Liver (tissue), 9 donors: Measurements from ENCODE around the gene CYP17A1. TPM values are rescaled to one million over a fixed set of nuclear protein-coding genes. Genes with fewer than 3 reads are reported as not detected.

Experiments used
- DNase-seq: peaks from one replicate; pipeline ENCODE4 v3.0.0-alpha.2; 2017; ENCODE audit warnings: low spot score
- H3K27ac ChIP-seq, 2 donors: one replicate each; pipeline ENCODE4 v1.7.0; 2013; ENCODE audit warnings: inconsistent platforms in 2 of 2, low read length in 2 of 2, control low read depth in 1 of 2, low read depth in 1 of 2, mild to moderate bottlenecking in 1 of 2
- H3K27me3 ChIP-seq, 4 donors: one replicate each; pipeline versions ENCODE4 v1.6.1 to v1.7.0; 2013; ENCODE audit warnings: low read length in 3 of 4, inconsistent platforms in 1 of 4, mild to moderate bottlenecking in 1 of 4, moderate library complexity in 1 of 4; ENCODE audit not compliant: control insufficient read depth in 4 of 4, insufficient read depth in 4 of 4
- H3K36me3 ChIP-seq, 4 donors: one replicate each; pipeline versions ENCODE4 v1.6.1 to v1.7.0; 2013; ENCODE audit warnings: low read length in 3 of 4, mild to moderate bottlenecking in 3 of 4, low read depth in 1 of 4, moderate library complexity in 1 of 4; ENCODE audit not compliant: control insufficient read depth in 4 of 4, insufficient read depth in 3 of 4
- H3K4me1 ChIP-seq, 4 donors: one replicate each; pipeline versions ENCODE4 v1.6.1 to v1.7.0; 2013; ENCODE audit warnings: low read length in 3 of 4, mild to moderate bottlenecking in 3 of 4, moderate library complexity in 1 of 4; ENCODE audit not compliant: control insufficient read depth in 4 of 4, insufficient read depth in 4 of 4
- H3K4me3 ChIP-seq, 3 donors: one replicate each; pipeline versions ENCODE4 v1.6.1 to v1.7.0; 2013; ENCODE audit warnings: low read length in 3 of 3, control low read depth in 1 of 3, low read depth in 1 of 3, mild to moderate bottlenecking in 1 of 3
- H3K9ac ChIP-seq, 2 donors: one replicate each; pipeline ENCODE4 v1.7.0; 2013; ENCODE audit warnings: low read length in 2 of 2, mild to moderate bottlenecking in 2 of 2, moderate library complexity in 2 of 2, control low read depth in 1 of 2, low read depth in 1 of 2
- H3K9me3 ChIP-seq, 4 donors: one replicate each; pipeline versions ENCODE4 v1.6.1 to v1.7.0; 2013; ENCODE audit warnings: low read length in 3 of 4; ENCODE audit not compliant: control insufficient read depth in 4 of 4
- ATF3 ChIP-seq: IDR thresholded peaks from 2 replicates; pipeline ENCODE4 v1.6.1; 2016; ENCODE audit warnings: antibody characterized with exemption
- CTCF ChIP-seq: fragments of 150-350 bp; IDR thresholded peaks from 2 replicates; pipeline ENCODE4 v1.5.1; 2017; ENCODE audit warnings: improper control_type of control experiment, low read depth, low read length; ENCODE audit not compliant: missing input control
- EGR1 ChIP-seq, 2 donors: IDR thresholded peaks; 2 replicates each; pipeline ENCODE4 v1.6.1; 2016 to 2018; ENCODE audit warnings: antibody characterized with exemption in 2 of 2, low read depth in 2 of 2
- FOXA1 ChIP-seq: IDR thresholded peaks from 2 replicates; pipeline ENCODE4 v1.6.1; 2016; ENCODE audit warnings: antibody characterized with exemption
- GABPA ChIP-seq, 2 donors: IDR thresholded peaks in 1 of 2; conservative IDR thresholded peaks in 1 of 2; 2 replicates each; pipeline ENCODE4 v1.6.1; 2016; ENCODE audit warnings: antibody characterized with exemption in 2 of 2, mild to moderate bottlenecking in 1 of 2, moderate library complexity in 1 of 2
- HNF4A ChIP-seq, 2 donors: conservative IDR thresholded peaks; 2 replicates each; pipeline ENCODE4 v1.6.1; 2016; ENCODE audit warnings: antibody characterized with exemption in 2 of 2, mild to moderate bottlenecking in 2 of 2
- JUND ChIP-seq, 2 donors: IDR thresholded peaks; 2 replicates each; pipeline ENCODE4 v1.6.1; 2016; ENCODE audit warnings: antibody characterized with exemption in 2 of 2
- MAX ChIP-seq: IDR thresholded peaks from 2 replicates; pipeline ENCODE4 v1.6.1; 2016; ENCODE audit warnings: antibody characterized with exemption
- NR2F2 ChIP-seq: IDR thresholded peaks from 2 replicates; pipeline ENCODE4 v1.6.1; 2016; ENCODE audit warnings: antibody characterized with exemption
- RAD21 ChIP-seq, 2 donors: IDR thresholded peaks; 2 replicates each; pipeline ENCODE4 v1.6.1; 2016; ENCODE audit warnings: antibody characterized with exemption in 2 of 2, mild to moderate bottlenecking in 2 of 2
- RXRA ChIP-seq, 2 donors: IDR thresholded peaks; 2 replicates each; pipeline ENCODE4 v1.6.1; 2017 to 2018; ENCODE audit warnings: antibody characterized with exemption in 2 of 2, mild to moderate bottlenecking in 1 of 2
- SP1 ChIP-seq: IDR thresholded peaks from 2 replicates; pipeline ENCODE4 v1.6.1; 2018; ENCODE audit warnings: antibody characterized with exemption, mild to moderate bottlenecking
- YY1 ChIP-seq: IDR thresholded peaks from 2 replicates; pipeline ENCODE4 v1.6.1; 2016; ENCODE audit warnings: antibody characterized with exemption, mild to moderate bottlenecking
- ZBTB33 ChIP-seq: IDR thresholded peaks from 2 replicates; pipeline ENCODE4 v1.6.1; 2016; ENCODE audit warnings: antibody characterized with exemption
- WGBS: extraction: QIAGEN DNeasy Blood & Tissue Kit; methylation state at CpG from one replicate; pipeline ENCODE4 v1.1.7; 2013; 5-methylcytosine and 5-hydroxymethylcytosine counted together
- polyA plus RNA-seq, 2 donors: library from polyadenylated mRNA; stranded (reverse) in 1 of 2; unstranded in 1 of 2; fragments of 200-250 nt in 1 of 2; fragments of >200 nt in 1 of 2; fragmentation: Nextera tagmentation in 1 of 2; extraction: Ambion mirVana in 1 of 2; gene quantifications; one replicate each; pipeline versions ENCODE4 v1.2.1 to v1.2.3, GENCODE V29; 2013 to 2015
- total RNA-seq, 2 donors: library from RNA; depleted of rRNA; stranded (reverse); fragments of >200 nt; gene quantifications; one replicate each; pipeline ENCODE4 v1.2.3, GENCODE V29; 2014
- donor health status: healthy.
- donor health status: healthy.
- donor health status: healthy.
- donor health status: healthy.
- donor health status: healthy.

The CYP17A1 gene
- total and polyA plus RNA-seq, 4 donors = 0.16 to 13.1 (median 1.0) TPM; not detected in 1

- Histone ChIP-seq H3K27me3 (no peaks in the 10 kb centered on the region), H3K4me1 (peaks cover 0 to 14% (median 9%) of the 10 kb centered on the region in 4 donors), H3K36me3 (peaks cover 0 to 3% (median 0%) of the 10 kb centered on the region in 4 donors), H3K27ac (peak overlapping the region in 1 of 2 donors; percentile 34), H3K9me3 (no peaks in the 10 kb centered on the region), H3K4me3 (no peak overlapping the region), H3K9ac (no peak overlapping the region)
- no peak for DNase-seq
- 76% methylated on average over 6 of the region's 6 CpGs for WGBS
- peak in 1 of 2 donors; percentile 33 for TF ChIP-seq RXRA (IDR thresholded peaks at IDR 0.05)
- no peak for TF ChIP-seq ZBTB33
These were observed 18.2 kb downstream of the CYP17A1 start for GRCh38 chr10:102819054-102819453.

GRCh38 chr10:102817175-102817574, 20.0 kb downstream of the CYP17A1 start:
- DNase-seq = no peak
- Histone ChIP-seq H3K27ac (no peak overlapping the region), H3K4me3 (no peak overlapping the region), H3K4me1 (peaks cover 3 to 30% (median 20%) of the 10 kb centered on the region in 4 donors), H3K9ac (no peak overlapping the region), H3K9me3 (no peaks in the 10 kb centered on the region), H3K27me3 (no peaks in the 10 kb centered on the region), H3K36me3 (peaks cover 0 to 15% (median 11%) of the 10 kb centered on the region in 4 donors)
- TF ChIP-seq NR2F2 = no peak
- TF ChIP-seq FOXA1 = no peak
- no peak for TF ChIP-seq RAD21 (IDR thresholded peaks at IDR 0.05)
- TF ChIP-seq EGR1 (IDR thresholded peaks at IDR 0.05; ENCODE audit: low read depth in 2 of 2) = no peak
- no peak for TF ChIP-seq ATF3
- no peak for TF ChIP-seq JUND (IDR thresholded peaks at IDR 0.05)
- no peak for TF ChIP-seq YY1
- no peak for TF ChIP-seq CTCF
- WGBS = 96% methylated on average over 4 of the region's 4 CpGs

- Histone ChIP-seq H3K9ac (peak overlapping the region in 1 of 2 donors; percentile 19), H3K27me3 (no peaks in the 10 kb centered on the region), H3K36me3 (peaks cover 0 to 25% (median 19%) of the 10 kb centered on the region in 4 donors), H3K9me3 (no peaks in the 10 kb centered on the region), H3K27ac (peak overlapping the region; percentile 74 to 79), H3K4me1 (peaks cover 3 to 30% (median 21%) of the 10 kb centered on the region in 4 donors), H3K4me3 (no peak overlapping the region)
- TF ChIP-seq RXRA (IDR thresholded peaks at IDR 0.05) = peak in 1 of 2 donors; percentile 9
- peak in 1 of 2 donors; percentile 17 for TF ChIP-seq RAD21 (IDR thresholded peaks at IDR 0.05)
- peak; percentile 38 for TF ChIP-seq MAX
- TF ChIP-seq SP1 = peak; percentile 28
- peak in 1 of 2 donors; percentile 28 for TF ChIP-seq GABPA (IDR thresholded peaks at IDR 0.05 in 1 of 2, conservative IDR thresholded peaks at IDR 0.05 in 1 of 2)
- TF ChIP-seq YY1 = no peak
- TF ChIP-seq CTCF = no peak
- no peak for TF ChIP-seq HNF4A (conservative IDR thresholded peaks at IDR 0.05)
- peak; percentile 36 for TF ChIP-seq NR2F2
- no peak for DNase-seq
- WGBS = 78% methylated on average over 12 of the region's 12 CpGs
These were observed 21.2 kb downstream of the CYP17A1 start for GRCh38 chr10:102815790-102816549.
